EH (cell line): ENCODE measurements around the gene ENOSF1.

Experiments used
- DNase-seq: peaks from one replicate; pipeline ENCODE4 v3.0.0-alpha.2; 2015; ENCODE audit warnings: low read depth

The ENOSF1 gene

GRCh38 chr18:673317-673716 lies 39.1 kb downstream of the ENOSF1 start:
- DNase-seq: no peak

- no peak for DNase-seq
Measured at GRCh38 chr18:671405-671804, 41.0 kb downstream of the ENOSF1 start.

- no peak for DNase-seq
Measured at GRCh38 chr18:670522-670921, 41.9 kb downstream of the ENOSF1 start.

- DNase-seq: no peak
Measured at GRCh38 chr18:669077-669476, 43.4 kb downstream of the ENOSF1 start.

DNA sequence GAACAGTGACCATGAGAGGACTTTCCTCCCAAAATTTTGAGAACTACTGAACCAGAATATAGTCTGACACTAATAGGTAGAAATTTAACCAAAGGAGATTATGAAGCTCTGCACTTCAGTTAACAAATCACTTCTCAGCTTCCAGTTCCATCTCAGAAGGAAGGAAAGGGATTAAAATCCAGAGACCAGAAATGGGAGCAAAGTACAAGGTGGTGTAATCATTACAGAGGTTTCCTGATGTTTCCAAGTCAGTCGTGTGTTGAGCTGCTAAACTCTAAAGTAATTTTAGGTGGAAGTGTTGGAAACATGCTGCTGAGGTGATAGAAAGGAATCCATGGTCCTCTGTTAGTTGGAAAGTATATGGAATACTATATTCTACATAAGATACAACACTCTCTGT lies 44.2 kb downstream of the ENOSF1 start:
- DNase-seq: no peak

- DNase-seq: no peak
Measured at GRCh38 chr18:666628-667027, 45.8 kb downstream of the ENOSF1 start.

GRCh38 chr18:666177-666576 lies 46.3 kb downstream of the ENOSF1 start:
- DNase-seq: no peak

GRCh38 chr18:662197-662596 lies 50.2 kb downstream of the ENOSF1 start:
- DNase-seq: no peak

- no peak for DNase-seq
Measured at GRCh38 chr18:659597-659996, 52.8 kb downstream of the ENOSF1 start.

DNA sequence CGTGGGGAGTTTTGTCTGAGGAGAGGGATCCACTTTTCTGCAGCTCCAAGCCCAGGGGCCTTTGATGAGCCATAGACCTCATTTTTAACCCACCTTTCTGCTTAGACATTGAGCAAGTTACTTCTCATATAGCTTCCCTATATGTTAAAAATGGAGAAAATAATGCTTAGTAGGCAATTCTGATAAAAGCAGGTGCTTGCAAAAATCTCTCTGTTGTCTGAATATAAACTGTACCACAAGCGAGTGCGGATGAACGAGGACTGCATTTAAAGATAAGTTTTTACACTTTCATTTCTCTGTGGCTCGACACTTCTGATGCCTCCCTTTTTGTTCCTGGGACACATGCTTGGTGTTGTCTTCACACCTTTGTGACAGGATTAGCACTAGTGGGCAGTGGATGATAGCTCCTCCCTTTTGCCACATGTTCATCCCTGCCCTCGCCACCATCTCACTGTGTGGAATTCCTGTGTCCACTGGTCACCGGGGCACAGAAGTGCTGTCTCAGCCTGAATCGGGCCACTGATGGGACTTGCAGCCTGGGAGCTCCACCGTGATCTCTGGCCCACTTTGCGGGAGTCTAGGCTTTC lies 53.4 kb downstream of the ENOSF1 start:
- DNase-seq: no peak

- DNase-seq: peak; percentile 91
Measured at GRCh38 chr18:658001-658946, 54.2 kb downstream of the ENOSF1 start.

DNA sequence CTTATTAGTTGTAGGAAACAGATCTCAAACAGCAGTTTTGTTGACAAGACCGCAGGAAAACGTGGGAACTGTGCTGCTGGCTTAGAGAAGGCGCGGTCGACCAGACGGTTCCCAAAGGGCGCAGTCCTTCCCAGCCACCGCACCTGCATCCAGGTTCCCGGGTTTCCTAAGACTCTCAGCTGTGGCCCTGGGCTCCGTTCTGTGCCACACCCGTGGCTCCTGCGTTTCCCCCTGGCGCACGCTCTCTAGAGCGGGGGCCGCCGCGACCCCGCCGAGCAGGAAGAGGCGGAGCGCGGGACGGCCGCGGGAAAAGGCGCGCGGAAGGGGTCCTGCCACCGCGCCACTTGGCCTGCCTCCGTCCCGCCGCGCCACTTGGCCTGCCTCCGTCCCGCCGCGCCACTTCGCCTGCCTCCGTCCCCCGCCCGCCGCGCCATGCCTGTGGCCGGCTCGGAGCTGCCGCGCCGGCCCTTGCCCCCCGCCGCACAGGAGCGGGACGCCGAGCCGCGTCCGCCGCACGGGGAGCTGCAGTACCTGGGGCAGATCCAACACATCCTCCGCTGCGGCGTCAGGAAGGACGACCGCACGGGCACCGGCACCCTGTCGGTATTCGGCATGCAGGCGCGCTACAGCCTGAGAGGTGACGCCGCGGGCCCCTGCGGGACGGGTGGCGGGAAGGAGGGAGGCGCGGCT lies 55.0 kb downstream of the ENOSF1 start, which contains the start of gene TYMS:
Gene TYMS, plus strand, starts transcription at position 343 of the 690 bp plus-strand sequence. Its CDS starts 90 bp downstream, at position 433.
- peak; percentile 52 for DNase-seq

DNA sequence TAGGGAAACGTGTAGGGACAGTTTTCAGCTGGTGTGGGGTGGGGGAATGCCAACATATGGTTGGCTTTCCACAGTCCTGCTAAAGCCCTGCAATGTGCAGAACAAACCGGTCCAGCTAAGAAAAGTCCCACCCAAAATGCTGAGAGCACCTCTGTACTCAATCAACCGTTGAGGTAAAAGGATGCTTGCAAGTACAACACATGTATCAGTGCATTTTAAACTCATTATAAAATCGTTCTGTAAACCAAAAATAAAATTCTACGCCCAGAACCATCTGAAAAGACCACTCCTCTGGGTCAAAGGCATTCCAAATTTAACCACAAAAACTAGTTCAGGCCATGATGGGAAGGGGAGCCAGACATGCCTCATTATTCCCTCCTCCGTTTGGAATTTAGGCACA lies 57.0 kb downstream of the ENOSF1 start:
- no peak for DNase-seq

DNA sequence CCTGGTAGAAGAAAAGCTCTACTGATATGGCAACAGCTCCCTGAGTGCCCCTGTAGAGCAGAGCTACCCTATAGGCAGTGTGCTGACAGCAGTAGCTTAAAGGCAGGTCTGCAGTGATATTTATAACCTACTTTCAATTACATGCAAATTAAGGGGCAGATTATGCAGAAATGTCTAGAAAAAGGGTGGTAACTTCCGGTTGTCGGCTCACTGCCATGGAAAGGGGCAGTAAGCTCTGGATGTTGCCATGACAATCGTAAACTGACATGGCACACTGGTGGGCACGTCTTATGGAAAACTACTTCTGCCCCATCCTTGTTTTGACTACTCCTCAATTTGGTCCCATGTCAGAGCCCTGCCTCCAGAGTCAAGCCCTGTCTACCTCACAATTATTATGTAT lies 57.8 kb downstream of the ENOSF1 start:
- no peak for DNase-seq

DNA sequence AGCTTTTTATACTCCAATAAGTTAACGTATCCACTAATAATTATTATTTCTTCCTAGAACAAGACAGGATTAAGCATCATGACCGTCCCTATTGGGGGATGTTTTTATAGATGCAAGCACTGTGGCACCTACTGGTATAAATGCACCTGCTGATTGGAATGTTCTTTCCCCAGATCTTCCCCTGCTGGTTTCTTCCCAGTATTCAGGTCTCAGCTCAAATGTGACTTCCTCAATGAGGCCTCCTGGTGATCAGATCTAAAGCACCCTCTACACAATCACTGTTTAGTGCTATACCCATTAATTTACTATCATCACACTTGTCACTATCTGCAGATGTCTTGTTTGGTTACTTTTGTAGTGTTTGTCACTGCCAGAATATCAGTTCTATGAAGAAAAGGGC lies 58.9 kb downstream of the ENOSF1 start:
- DNase-seq: no peak

DNA sequence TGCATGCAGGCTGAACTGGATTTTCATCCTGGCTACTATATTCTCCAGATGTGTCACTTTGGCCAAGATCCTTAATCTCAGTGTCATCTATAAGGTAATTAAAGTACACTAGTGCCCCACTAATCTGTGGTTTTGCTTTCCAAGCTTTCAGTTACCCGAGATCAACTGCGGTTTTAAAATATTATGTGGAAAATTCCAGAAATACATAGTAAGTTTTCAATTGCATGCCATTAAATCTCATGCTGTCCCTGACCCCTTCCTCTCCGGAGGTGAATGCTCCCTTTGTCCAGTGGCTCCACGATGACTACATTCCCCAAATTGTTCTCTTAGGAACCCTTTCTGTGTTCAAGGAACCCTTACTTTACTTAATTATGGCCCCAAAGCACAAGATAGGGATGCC lies 60.3 kb downstream of the ENOSF1 start:
- DNase-seq: peak; percentile 53

DNA sequence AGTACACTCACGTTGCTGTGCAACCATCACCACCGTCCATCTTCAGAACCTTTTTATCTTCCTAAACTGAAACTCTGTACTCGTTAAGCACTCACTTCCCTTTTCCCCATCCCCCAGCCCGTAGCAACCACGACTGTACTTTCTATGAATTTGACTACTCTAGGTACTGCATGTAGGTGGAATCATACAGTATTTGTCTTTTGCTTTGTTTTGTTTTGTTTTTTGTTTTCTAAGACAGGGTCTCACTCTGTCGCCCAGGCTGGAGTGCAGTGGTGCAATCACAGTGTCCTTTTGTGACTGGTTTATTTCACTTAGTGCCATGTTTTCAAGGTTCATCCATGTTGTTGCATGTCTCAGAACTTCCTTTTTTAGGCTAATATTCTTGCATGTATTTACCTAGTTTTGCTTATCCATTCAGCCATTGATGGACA lies 62.0 kb downstream of the ENOSF1 start:
- no peak for DNase-seq

- no peak for DNase-seq
Measured at GRCh38 chr18:649341-649740, 63.1 kb downstream of the ENOSF1 start.

DNA sequence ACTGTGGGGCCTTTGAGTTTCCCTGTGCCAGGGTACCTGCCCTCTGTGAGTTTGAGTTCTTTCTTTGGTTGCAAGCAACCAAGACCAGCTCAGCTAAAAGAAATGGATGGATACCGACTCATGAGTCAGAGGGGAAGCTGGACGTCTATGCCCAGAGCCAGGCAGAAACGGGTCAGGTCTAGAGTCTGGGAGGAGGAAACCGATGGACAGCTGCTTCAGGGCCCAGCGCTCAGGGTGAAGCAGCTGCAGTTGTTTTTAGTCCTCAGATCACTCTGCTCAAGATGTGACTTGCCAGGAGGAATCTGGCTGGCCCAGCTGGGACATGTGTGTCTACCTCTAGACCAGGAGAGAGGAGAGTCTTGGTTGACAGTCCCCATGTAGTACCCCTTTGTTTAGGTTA lies 65.1 kb downstream of the ENOSF1 start:
- DNase-seq: no peak

DNA sequence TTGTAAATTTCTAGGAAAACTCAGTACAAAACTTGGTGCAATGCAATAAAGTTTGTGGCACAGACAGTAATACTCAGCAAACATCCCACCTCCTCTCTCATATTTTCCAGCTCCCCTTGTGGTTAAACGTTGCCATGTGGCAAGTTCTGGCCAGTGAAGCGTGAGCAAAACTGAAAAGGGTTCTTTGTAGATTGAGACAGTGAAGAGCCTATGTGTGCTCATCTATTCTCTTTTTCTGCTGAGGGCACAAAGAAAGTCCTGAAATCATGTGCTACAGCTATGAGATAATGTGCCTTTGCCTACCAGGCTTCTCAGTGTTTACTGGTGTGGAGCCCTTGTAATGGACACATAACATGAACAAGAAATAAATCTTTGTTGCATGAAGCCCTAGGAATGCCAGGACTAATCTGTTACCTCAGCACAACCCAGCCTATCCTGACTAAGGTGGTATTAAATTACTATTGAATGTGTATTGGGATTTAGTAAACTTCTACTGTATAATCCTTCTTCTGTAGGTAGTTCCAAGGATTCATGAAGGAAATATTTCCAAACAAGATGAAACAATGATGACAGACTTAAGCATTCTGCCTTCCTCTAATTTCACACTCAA lies 67.9 kb downstream of the ENOSF1 start:
- no peak for DNase-seq

DNA sequence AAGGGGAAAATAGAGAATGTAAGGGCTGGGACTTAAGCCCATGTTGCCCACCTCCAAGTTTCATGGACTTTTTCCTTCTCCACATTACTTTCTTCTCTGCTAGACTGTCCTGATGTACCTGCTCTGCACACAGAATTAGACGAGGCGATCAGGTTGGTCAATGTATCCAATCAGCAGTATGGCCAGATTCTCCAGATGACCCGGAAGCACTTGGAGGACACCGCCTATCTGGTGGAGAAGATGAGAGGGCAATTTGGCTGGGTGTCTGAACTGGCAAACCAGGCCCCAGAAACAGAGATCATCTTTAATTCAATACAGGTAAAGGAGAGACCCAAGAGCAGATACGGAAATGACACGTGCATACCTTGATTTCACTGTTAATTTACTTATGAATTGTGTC lies 71.2 kb downstream of the ENOSF1 start:
- DNase-seq: no peak

DNA sequence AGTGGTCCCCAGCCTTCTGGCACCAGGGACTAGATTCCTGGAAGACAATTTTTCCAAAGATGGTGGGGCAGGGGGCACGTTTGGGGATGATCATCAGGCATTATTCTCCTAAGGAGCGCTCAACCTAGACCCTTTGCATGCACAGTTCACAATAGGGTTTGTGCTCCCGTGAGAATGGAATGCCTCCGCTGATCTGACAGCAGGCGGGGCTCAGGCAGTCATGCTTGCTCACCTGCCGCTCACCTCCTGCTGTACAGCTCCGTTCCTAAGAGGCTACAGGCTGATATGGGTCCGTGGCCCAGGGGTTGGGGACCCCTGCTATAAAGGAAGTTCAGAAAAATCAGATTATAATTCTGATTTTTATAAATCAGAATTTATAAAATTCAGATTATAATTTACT lies 77.3 kb downstream of the ENOSF1 start:
- DNase-seq: no peak
